Measurements from ENCODE around the gene CACNA1B.

The CACNA1B gene

DNA sequence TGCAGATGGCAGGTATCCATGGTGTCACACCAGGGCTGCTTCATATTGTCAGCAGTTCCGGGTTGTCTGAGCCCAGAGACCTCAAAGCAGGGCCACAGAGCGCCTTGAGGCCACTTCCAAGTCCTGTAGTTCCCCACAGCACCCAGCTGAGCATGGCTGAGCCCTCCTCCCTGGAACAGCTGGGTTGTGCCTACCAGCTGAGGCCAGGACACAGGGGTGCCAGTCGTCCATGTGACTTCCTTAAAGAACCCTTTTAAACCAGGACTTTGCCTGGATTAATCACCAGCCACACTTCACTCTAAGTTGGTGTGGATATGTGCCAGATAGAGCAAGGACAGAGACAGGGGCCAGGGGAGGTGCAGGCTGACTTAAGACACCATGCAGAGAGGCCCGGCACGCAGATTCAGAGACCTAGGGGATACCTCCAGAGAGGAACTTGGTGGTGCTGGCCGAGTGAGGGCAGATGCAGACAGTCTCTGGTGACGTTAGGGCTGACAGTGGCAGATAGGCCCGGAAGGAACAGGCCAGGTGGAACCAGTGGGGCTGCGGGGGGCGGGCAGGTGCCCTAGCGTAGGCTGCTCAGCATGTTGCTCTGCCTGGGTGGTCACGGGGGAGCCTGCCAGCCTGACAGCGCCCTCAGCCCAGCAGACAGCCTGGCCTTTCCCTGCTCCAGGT is 142.7 kb downstream of the CACNA1B start:
- DNase-seq, result no peak

DNA sequence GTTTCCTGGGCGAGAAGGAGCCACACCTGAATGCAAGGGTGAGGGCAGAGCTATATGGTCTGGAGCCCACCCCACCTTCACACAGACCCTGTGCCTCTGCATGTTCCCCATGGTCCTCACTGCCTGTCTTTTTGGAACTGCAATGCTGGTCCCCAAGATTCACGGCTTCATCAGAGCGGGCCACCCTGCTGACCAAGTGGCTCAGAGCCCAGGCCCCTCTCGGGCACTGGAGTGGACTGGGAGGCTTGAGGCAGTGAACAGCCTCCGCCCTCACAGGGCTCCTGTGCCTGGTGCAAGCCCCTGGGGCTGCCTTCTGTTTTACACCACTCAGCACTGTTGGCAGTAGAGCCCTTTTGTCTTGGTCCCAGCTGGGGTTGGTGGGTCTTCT is 143.2 kb downstream of the CACNA1B start:
- DNase-seq, result no peak

DNA sequence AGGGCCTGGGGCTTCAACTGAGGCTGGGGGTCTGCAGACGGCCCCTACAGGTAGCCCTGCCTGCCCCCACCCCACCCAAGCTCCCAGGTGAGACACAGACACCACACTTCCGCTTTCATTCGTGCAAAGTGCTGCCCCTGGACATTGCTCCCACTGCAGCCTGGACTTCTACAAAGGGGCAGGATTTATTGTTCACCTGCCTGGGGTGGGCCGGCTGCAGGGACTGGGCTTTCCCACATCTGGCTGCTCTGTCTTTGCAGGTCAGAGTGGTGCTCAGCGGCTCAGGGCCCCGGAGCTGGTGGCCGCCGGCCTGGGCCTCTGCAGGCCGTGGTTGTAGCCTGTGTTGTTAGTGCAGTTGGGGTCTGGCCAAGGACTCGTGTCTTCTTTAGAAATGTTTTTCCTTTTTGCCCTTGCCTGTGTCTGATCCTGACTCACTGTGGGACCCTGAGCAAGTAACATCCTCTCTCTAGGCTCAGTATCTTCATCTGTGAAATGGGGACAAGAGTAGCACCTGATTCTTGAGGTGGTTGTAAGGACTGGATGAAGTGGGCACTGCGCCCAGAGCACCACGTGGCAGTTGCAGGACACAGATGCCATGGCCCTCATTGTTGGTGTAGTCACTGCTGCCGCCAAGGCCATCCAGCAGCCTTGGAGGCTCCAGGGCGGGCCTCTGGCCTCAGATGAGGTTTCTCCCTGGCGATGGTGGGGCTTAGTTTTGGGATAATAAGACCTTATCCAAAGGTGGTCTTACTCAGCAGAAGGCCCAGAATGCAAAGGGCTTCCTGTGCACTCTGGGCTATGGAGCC is 143.9 kb downstream of the CACNA1B start:
- DNase-seq, result no peak

DNA sequence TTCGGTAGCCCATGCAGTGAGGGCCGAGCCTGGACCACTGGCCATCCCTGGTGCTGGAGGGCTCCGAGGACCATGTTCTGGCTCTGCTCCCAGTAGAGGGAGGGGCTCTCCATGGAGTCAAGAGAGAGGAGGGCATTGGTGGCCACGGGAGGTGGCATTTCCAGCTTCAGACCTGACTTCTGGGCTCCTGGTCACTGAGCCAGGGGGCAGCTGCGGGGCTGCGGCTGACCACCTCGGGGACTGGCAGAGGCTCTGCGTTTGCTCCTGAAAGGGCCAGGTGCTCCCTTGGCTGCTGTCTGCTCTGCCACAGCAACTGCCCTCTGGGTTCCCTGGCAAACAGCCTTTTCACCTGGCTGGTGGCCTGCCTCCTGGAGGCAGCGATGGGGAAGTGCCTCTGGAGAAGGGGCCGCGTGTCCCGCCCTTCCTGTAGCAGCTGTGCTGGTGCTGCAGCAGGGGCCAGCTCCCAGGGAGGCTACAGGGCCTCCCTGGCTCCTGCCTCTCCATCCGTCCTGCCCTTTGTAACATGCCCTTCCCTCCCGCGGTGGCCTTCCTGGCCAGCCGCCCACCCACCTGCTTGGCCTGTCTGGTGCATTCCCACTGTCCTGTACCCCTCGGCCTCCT is 144.6 kb downstream of the CACNA1B start:
- no peak for DNase-seq

DNA sequence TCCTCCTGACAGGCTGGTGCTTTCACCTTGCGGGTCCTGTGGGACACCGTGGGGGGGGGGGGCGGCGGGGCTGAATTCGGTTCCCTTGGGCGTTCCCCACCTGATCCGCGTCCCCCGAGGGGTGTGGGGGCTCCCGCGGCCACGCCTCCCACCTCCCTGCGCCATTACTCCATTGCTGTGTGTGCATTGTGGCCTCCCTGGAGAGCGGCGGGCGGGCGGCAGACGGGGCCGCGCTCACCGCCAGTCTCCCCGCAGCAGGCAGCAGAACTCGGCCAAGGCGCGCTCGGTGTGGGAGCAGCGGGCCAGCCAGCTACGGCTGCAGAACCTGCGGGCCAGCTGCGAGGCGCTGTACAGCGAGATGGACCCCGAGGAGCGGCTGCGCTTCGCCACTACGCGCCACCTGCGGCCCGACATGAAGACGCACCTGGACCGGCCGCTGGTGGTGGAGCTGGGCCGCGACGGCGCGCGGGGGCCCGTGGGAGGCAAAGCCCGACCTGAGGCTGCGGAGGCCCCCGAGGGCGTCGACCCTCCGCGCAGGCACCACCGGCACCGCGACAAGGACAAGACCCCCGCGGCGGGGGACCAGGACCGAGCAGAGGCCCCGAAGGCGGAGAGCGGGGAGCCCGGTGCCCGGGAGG is 145.3 kb downstream of the CACNA1B start:
- no peak for DNase-seq

GRCh38 chr9:138023394-138024124 is 146.0 kb downstream of the CACNA1B start:
- DNase-seq, result no peak

DNA sequence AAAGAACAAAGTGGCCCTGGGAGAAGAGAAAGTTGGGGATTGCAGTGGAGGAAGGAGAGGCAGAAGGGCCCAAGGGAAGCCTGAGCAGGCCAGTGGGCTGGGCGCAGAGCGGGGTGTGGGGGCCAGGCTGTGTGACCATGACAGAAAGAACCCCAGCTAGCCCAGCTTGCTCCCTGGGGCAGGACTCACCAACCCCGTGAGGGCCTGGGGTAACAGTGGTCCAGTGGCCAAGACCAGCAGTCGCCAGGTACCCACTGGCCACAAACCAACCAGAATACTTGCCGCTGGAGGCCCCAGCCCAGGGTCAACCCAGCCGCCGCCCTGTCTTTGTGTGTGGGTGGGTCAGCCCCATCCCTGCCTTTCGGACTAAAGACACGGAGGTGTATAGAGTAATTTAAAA is 146.5 kb downstream of the CACNA1B start:
- no peak for DNase-seq

DNA sequence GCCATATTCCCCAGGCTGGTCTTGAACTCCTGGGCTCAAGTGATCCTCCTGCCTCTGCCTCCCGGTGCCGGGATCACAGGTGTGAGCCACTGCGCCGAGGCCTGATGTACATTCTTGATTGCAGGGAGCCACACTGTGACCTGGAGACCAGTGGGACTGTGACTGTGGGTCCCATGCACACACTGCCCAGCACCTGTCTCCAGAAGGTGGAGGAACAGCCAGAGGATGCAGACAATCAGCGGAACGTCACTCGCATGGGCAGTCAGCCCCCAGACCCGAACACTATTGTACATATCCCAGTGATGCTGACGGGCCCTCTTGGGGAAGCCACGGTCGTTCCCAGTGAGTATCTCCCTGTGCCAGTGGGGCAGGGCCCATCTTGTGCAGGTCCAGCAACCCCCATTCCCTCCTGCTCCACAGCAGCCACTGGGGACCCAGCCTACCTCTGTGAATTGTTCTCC is 147.3 kb downstream of the CACNA1B start:
- no peak for DNase-seq

DNA sequence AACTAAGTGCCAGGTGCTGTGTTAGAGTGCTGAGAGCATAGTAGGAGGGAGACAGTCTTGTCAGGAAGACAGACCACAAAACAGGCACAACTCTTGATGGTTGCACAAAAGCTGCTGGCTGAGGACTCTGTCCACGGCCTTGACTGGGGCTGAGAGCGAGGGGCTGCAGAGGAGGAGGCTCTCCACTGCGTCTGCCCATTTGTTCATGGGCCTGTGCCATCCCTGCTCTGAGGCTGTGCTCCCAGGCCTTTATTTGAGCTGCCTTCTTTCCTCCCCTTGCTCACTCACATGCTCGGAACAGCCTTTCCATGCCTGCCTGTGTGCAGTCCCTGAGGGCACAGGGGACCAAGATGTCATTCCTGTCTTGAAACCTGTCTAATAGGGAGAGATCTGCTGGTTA is 147.8 kb downstream of the CACNA1B start:
- DNase-seq, result no peak

DNA sequence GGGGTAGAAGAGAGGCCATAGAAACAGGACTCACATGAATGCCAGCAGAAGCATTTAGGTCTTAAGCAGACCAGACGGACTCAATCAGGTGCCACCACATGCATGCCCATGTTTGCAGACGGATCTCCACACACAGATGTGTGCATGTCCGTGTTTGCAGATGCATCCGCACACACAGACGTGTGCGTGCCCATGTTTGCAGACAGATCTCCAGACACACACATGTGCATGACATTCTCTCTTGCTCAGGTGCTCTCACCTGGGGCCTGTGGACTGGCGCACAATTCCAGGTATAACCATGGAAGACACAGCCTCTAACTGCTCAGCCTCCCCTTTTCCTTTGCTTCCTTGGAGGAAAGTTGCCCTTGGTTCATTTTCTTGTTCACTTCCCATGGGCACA is 148.3 kb downstream of the CACNA1B start:
- DNase-seq, result no peak

DNA sequence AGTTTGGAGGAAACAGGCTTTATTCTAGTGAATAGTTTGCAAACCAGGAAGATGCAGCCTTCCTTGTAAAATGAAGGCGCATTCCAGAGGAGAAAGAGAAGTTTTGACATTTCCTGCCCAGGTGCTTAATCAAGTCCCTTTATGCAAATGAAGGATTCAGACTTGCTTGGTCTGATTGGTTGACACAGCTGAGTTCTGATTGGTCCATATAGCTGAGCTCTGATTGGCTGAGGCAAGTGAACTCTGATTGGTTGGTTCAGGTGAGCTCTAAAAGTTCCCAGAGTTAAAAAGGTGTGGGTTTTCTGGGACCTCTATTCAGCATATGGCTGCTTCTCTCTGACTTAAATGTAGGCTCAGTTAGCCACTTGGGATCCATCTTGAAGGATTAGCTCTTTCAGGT is 151.0 kb downstream of the CACNA1B start:
- no peak for DNase-seq

GRCh38 chr9:138031186-138031585 is 153.6 kb downstream of the CACNA1B start:
- DNase-seq, result no peak

DNA sequence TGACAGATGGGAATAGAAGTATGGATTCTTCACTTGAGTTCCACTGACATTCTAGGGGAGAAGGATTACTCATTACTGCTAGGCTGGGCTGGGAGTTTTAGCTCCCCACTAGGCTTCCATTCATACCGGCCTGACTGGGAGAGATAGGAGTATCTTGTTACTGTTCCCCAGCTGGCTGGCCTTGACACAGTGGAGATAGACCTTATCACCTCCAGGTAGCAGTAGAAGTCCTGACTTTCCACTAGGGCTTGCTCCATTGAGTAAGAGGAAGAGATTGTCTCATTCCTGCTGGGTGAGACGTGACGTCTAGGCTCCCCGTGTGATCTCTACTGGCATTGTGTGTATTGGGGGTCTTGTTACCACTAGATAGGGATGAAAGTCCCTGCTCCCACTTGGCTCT is 156.4 kb downstream of the CACNA1B start:
- DNase-seq, result no peak

DNA sequence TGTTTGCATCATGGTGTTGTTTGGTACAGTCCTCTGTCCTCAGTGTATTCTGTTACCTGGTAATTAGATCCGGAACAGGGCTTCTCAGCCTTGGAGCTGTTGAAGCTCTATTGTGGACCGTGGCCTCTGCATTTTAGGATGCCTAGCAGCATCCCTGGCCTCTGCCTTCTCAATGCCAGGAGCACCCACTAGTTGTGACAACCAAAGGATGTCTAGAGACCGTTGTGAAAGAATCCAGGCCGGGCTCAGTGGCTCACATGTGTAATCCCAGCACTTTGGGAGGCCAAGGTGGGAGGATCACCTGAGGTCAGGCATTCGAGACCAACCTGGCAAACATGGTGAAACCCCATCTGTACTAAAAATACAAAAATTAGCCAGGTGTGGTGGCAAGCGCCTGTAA is 159.6 kb downstream of the CACNA1B start:
- DNase-seq, result no peak

- DNase-seq, result no peak
These were observed 160.7 kb downstream of the CACNA1B start for GRCh38 chr9:138038244-138038671.

DNA sequence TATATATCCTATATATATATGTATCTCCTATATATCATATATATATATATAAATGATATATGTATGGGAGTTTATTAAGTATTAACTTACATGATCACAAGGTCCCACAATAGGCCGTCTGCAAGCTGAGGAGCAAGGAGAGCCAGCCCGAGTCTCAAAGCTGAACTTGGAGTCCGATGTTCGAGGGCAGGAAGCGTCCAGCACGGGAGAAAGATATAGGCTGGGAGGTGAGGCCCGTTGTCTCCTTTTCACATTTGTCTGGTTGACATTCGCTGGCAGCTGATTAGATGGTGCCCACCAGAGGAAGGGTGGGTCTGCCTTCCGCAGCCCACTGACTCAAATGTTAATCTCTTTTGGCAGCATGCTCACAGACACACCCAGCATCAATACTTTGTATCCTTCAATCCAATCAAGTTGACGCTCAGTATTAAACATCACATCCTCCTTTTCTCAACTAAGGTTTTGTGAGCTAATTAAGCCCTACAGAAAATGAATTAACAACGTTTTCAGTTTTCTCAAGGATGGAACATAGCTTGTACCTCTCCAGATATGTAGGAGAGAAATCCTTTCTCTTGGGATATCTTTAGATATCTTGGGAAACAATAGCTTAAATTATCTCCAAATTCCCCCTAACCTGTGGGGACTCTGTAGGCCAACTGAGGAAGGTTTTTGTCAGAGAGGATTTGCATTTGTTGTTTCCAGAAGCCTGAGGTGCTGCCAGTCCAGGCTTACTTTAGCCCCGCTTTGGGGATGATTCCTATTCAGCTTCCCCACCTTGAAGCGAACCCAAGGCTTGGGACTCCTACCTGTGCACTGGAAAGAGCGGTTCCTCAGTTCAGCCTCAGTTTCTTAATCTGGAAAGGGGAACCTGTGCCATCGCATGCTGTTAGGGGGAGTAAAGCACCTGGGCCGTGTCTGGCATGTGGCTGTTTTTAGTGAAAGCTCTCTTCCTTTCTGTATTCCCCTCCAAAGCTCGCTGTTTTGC is 163.2 kb downstream of the CACNA1B start:
- no peak for DNase-seq

DNA sequence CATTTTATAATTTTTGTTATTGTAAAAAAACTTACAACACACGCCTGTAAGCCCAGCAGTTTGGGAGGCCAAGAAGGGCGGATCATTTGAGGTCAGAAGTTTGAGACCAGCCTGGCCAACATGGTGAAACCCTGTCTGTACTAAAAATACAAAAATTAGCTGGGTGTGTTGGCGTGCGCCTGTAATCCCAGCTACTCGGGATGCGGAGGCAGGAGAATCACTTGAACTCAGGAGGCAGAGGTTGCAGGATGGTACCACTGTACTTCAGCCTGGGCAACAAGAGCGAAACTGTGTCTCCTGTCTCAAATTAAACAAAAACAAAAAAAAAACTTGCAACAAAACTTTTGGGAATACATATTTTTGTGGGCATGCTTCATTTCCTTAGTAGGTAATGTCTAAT is 164.6 kb downstream of the CACNA1B start:
- no peak for DNase-seq

- no peak for DNase-seq
These were observed 165.1 kb downstream of the CACNA1B start for GRCh38 chr9:138042640-138043039.

GRCh38 chr9:138043061-138043410 is 165.5 kb downstream of the CACNA1B start:
- DNase-seq, result no peak

- DNase-seq, result no peak
These were observed 166.1 kb downstream of the CACNA1B start for GRCh38 chr9:138043411-138044345.

All from NCI-H446 treated with DMSO at 0.1 percent for 48 hours (cell line).